Calu3 (cell line): ENCODE measurements around the gene PLCB3. TPM values are rescaled to one million over a fixed set of nuclear protein-coding genes. Genes with fewer than 3 reads are reported as not detected.

Experiments
- BruUV-seq: library from RNA; stranded (reverse); fragments of 400-500 nt; replicated peaks from 2 replicates; lab custom pipeline; 2021; lab: Mats Ljungman, UMichigan
- CTCF ChIA-PET: fragments of 300-600 bp; sonication (Branson Sonifier 250); formaldehyde crosslinking; loops from one replicate; lab custom pipeline; 2022; ENCODE audit warnings: antibody characterized with exemption; lab: Charles Lee
- DNase-seq: peaks from one replicate; pipeline ENCODE4 v3.0.0; 2022
- H3K27ac Mint-ChIP-seq: one replicate; pipeline ENCODE4 v1.8.0; 2022; ENCODE audit warnings: mixed read lengths; ENCODE audit not compliant: unreplicated experiment
- H3K27me3 Mint-ChIP-seq: one replicate; pipeline ENCODE4 v1.8.0; 2022; ENCODE audit warnings: mixed read lengths; ENCODE audit not compliant: unreplicated experiment
- H3K36me3 Mint-ChIP-seq: one replicate; pipeline ENCODE4 v1.8.0; 2022; ENCODE audit warnings: mild to moderate bottlenecking, moderate library complexity, mixed read lengths; ENCODE audit not compliant: insufficient read depth, unreplicated experiment
- H3K4me1 Mint-ChIP-seq: one replicate; pipeline ENCODE4 v1.8.0; 2022; ENCODE audit warnings: mild to moderate bottlenecking, low read depth, mixed read lengths; ENCODE audit not compliant: unreplicated experiment
- H3K4me3 Mint-ChIP-seq: one replicate; pipeline ENCODE4 v1.8.0; 2022; ENCODE audit warnings: mild to moderate bottlenecking, low read depth, moderate library complexity, mixed read lengths; ENCODE audit not compliant: unreplicated experiment
- H3K9me3 Mint-ChIP-seq: one replicate; pipeline ENCODE4 v1.8.0; 2022; ENCODE audit warnings: low read depth, mixed read lengths; ENCODE audit not compliant: unreplicated experiment
- intact Hi-C: fragments of 100-400 bp; cut with micrococcal nuclease; formaldehyde crosslinking; loops from one replicate; pipeline ENCODE4 v1.10.0; 2022; ENCODE audit not compliant: unreplicated experiment
- total RNA-seq: library from RNA; stranded (reverse); gene quantifications from 2 replicates; pipeline ENCODE4 v1.2.3, GENCODE V29; 2022
- TF ChIP-seq, protein P1 (sequence below): fragments of 200-600 bp; IDR thresholded peaks from one replicate; pipeline ENCODE4 v1.8.0; 2022; ENCODE audit warnings: antibody characterized with exemption; ENCODE audit not compliant: unreplicated experiment

PLCB3 gene
- total RNA-seq, 1 experiment from 2014 or later = 39.5 TPM

DNA sequence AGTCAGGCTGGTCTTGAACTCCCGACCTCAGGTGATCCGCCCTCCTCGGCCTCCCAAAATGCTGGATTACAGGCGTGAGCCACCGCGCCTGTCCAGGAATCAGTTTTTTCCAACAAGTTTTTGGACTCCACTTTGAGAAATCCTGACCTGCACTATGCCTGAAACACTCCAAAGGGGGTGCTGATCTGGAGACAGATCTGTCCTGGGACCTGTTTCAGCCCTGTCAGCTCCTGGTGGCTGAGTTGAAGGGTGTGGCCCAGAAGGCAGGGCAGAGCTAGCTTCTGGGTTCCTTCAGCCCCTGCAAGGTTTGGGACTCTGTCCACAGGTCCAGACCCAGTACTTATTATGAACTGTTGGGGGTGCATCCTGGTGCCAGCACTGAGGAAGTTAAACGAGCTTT is 19.8 kb upstream of the PLCB3 start:
- H3K4me1 Mint-ChIP-seq = peaks cover 8% of the 10 kb centered on the region
- peak overlapping the region; percentile 92 for H3K4me3 Mint-ChIP-seq
- no peak overlapping the region for H3K27ac Mint-ChIP-seq
- no peak for DNase-seq
- no peaks in the 10 kb centered on the region for H3K27me3 Mint-ChIP-seq
- peaks cover 81% of the 10 kb centered on the region for H3K36me3 Mint-ChIP-seq
- no peaks in the 10 kb centered on the region for H3K9me3 Mint-ChIP-seq
- CTCF ChIA-PET = interaction anchor here (0.6 kb wide), 1 partner anchor 548 kb away, joined by 3 read pairs; no protein-coding TSS in a partner anchor
- intact Hi-C loops = no loop called here
- TF ChIP-seq, protein P1, sequence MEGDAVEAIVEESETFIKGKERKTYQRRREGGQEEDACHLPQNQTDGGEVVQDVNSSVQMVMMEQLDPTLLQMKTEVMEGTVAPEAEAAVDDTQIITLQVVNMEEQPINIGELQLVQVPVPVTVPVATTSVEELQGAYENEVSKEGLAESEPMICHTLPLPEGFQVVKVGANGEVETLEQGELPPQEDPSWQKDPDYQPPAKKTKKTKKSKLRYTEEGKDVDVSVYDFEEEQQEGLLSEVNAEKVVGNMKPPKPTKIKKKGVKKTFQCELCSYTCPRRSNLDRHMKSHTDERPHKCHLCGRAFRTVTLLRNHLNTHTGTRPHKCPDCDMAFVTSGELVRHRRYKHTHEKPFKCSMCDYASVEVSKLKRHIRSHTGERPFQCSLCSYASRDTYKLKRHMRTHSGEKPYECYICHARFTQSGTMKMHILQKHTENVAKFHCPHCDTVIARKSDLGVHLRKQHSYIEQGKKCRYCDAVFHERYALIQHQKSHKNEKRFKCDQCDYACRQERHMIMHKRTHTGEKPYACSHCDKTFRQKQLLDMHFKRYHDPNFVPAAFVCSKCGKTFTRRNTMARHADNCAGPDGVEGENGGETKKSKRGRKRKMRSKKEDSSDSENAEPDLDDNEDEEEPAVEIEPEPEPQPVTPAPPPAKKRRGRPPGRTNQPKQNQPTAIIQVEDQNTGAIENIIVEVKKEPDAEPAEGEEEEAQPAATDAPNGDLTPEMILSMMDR = no peak
- BruUV-seq = no TSS peak

DNA sequence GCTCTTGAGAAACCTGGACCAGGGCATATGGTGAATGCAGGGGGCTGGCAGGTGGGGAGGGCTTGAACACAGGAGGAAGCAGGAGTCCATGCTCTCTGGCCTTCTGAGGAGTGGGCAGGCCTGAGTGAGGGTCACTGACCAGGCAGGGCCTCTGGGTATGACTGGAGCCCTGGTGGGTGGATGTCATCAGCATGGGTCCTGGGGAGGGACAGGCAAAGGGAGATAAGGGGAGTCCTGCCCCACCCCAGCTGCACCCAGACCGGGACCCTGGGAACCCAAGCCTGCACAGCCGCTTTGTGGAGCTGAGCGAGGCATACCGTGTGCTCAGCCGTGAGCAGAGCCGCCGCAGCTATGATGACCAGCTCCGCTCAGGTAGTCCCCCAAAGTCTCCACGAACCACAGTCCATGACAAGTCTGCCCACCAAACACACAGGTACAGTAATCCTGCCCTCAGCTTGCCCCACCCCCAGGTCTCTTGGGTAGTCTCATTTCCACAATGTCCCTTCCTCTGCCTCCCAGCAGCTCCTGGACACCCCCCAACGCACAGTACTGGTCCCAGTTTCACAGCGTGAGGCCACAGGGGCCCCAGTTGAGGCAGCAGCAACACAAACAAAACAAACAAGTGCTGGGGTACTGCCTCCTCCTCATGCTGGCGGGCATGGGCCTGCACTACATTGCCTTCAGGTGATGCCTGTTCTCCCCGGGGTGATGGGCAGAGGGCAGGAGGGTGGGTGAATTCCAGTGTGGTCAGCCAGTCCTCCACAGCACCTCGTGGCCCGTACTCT is 19.0 kb upstream of the PLCB3 start:
- intact Hi-C loops = no loop called here
- Mint-ChIP-seq H3K4me3 (peak overlapping the region; percentile 92), H3K9me3 (no peaks in the 10 kb centered on the region), H3K36me3 (peaks cover 81% of the 10 kb centered on the region), H3K27ac (no peak overlapping the region), H3K4me1 (peaks cover 15% of the 10 kb centered on the region), H3K27me3 (no peaks in the 10 kb centered on the region)
- CTCF ChIA-PET = no interaction called here
- DNase-seq = no peak
- BruUV-seq = no TSS peak
- TF ChIP-seq, protein P1 = no peak

DNA sequence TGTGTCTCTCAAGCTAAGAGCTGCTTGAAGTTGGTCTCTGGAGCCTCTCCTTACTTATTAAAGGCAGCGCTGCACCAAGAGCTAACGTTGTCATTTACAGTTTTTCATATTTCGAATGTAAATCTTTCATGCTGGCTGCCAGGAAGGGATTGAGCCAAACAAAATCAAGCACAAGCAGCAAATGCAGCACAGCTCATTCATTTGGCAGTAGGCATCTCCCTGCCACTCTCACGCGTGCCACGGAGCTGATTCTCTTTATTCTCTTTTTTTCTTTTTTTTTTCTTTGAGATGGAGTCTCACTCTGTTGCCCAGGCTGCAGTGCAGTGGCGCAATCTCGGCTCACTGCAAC is 18.4 kb upstream of the PLCB3 start:
- peak overlapping the region; percentile 69 for H3K27ac Mint-ChIP-seq
- H3K27me3 Mint-ChIP-seq = no peaks in the 10 kb centered on the region
- BruUV-seq = no TSS peak
- no peaks in the 10 kb centered on the region for H3K9me3 Mint-ChIP-seq
- intact Hi-C loops = no loop called here
- peaks cover 81% of the 10 kb centered on the region for H3K36me3 Mint-ChIP-seq
- no peak for DNase-seq
- CTCF ChIA-PET = no interaction called here
- H3K4me1 Mint-ChIP-seq = peaks cover 15% of the 10 kb centered on the region
- TF ChIP-seq, protein P1 = no peak
- peak overlapping the region; percentile 82 for H3K4me3 Mint-ChIP-seq

DNA sequence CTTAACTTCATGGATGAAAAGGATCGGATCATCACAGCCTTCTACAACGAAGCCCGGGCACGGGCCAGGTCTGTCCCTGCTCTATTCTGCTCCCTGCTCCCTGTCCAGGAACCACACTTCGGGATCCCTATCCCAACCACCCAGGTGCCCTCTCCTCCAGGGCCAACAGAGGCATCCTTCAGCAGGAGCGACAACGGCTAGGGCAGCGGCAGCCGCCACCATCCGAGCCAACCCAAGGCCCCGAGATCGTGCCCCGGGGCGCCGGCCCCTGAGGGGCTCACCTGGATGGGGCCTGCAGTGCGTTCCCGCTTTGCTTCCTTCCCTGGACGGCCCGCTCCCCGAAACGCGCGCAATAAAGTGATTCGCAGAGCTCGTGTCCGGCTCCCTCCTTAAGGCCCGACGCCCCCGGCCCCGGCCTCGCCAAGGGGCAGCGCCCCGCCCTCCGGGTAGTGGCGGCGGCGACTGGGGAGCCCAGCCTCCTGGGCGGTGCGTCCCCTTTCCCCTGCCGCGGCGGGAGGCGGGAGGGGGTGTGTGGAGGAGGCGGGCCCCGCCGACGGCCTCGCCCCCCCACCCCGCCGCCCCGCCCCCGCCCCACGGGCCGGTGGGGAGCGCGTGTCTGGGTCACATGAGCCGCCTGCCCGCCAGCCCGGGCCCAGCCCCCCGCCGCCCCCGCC is 17.3 kb upstream of the PLCB3 start, which contains the start of gene VEGFB:
Gene VEGFB (plus strand): TSS at position 672 of the 674 bp plus-strand sequence. CDS start 250 bp downstream, outside the sequence.
- CTCF ChIA-PET = no interaction called here
- Mint-ChIP-seq H3K36me3 (peaks cover 86% of the 10 kb centered on the region), H3K4me1 (peaks cover 15% of the 10 kb centered on the region), H3K27me3 (no peaks in the 10 kb centered on the region), H3K27ac (peak within 1 kb of the TSS; percentile 69), H3K9me3 (no peaks in the 10 kb centered on the region), H3K4me3 (peak within 1 kb of the TSS; percentile 82)
- intact Hi-C loops = no loop called here
- DNase-seq = peak; percentile 79
- TF ChIP-seq, protein P1 = no peak
- BruUV-seq = TSS peak; percentile 37
